Measurements from ENCODE around the gene KIAA1217.

DNA sequence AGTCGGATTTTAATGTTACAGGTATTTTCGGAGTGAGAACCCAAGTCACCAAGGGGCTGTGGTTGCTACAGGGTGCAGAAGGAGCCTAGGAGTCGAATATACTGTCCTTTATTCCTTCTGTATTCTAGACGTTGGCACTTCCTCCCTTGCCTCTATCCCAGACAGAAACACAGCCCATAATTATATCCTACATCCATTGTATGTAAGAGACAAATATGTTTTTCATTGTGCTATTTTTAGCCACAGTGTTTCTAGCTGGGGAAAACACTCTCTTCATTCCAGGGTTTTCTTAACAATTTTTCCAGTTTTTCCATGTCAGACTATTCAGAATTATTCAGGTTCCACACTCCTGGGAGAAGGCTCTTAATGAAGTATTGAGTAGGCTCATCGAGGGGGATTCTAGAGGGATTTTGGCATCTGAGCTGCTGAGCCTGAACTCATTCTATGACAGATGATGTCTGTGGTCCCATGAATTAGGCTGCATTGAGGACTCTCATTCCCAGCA, 32.6 kb downstream of the KIAA1217 start:
- TF ChIP-seq, protein P1, sequence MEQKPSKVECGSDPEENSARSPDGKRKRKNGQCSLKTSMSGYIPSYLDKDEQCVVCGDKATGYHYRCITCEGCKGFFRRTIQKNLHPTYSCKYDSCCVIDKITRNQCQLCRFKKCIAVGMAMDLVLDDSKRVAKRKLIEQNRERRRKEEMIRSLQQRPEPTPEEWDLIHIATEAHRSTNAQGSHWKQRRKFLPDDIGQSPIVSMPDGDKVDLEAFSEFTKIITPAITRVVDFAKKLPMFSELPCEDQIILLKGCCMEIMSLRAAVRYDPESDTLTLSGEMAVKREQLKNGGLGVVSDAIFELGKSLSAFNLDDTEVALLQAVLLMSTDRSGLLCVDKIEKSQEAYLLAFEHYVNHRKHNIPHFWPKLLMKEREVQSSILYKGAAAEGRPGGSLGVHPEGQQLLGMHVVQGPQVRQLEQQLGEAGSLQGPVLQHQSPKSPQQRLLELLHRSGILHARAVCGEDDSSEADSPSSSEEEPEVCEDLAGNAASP (IDR thresholded peaks at IDR 0.05) = no peak
- TF ChIP-seq HLTF (IDR thresholded peaks at IDR 0.05) = no peak
- TF ChIP-seq SREBF2 (CRISPR knock-in tag; IDR thresholded peaks at IDR 0.05) = no peak
- no peak for TF ChIP-seq TAF1 (IDR thresholded peaks at IDR 0.05; ENCODE audit: control insufficient read depth, extremely low read depth, insufficient read depth, low read length, severe bottlenecking)
